Raji (cell line): Measurements from ENCODE around the gene ZKSCAN2.

Experiments
- POLR2A ChIP-seq: IDR thresholded peaks from 2 replicates; pipeline ENCODE4 v1.6.1; 2011; ENCODE audit warnings: low read depth, low read length, control low read depth; ENCODE audit not compliant: insufficient read depth

ZKSCAN2 gene

GRCh38 chr16:25194273-25194878 is 63.3 kb downstream of the ZKSCAN2 start:
- TF ChIP-seq POLR2A, result no peak

GRCh38 chr16:25192096-25192495 is 65.5 kb downstream of the ZKSCAN2 start:
- TF ChIP-seq POLR2A, result no peak

- no peak for TF ChIP-seq POLR2A
Measured at GRCh38 chr16:25189305-25189704, 68.3 kb downstream of the ZKSCAN2 start.

GRCh38 chr16:25187491-25187795 is 70.2 kb downstream of the ZKSCAN2 start:
- TF ChIP-seq POLR2A, result no peak
